H1 (cell line): Measurements from ENCODE around the gene TGIF1. TPM values are rescaled to one million over a fixed set of nuclear protein-coding genes. Genes with fewer than 3 reads are reported as not detected.

ENCODE experiments used
- BACH1 ChIP-seq: IDR thresholded peaks from 2 replicates; pipeline ENCODE4 v1.6.1; 2012; ENCODE audit warnings: low read length, improper control_type of control experiment
- GABPA ChIP-seq: IDR thresholded peaks from 2 replicates; pipeline ENCODE4 v1.6.1; 2011; ENCODE audit warnings: mild to moderate bottlenecking, low read length, moderate library complexity, borderline replicate concordance; ENCODE audit not compliant: insufficient read depth
- MAFK ChIP-seq: IDR thresholded peaks from 2 replicates; pipeline ENCODE4 v1.6.1; 2012; ENCODE audit warnings: low read depth, mild to moderate bottlenecking, improper control_type of control experiment, low read length
- RFX5 ChIP-seq: IDR thresholded peaks from 2 replicates; pipeline ENCODE4 v1.6.1; 2011; ENCODE audit warnings: low read depth, low read length, improper control_type of control experiment, borderline replicate concordance
- SUZ12 ChIP-seq: fragments of 200-600 bp; sonication (generic); IDR thresholded peaks from 2 replicates; pipeline ENCODE4 v1.6.1; 2012; ENCODE audit warnings: mild to moderate bottlenecking, inconsistent platforms, low read length, moderate library complexity, mixed read lengths
- ZNF274 ChIP-seq: IDR thresholded peaks from 2 replicates; pipeline ENCODE4 v1.7.0; 2012; ENCODE audit warnings: low read length, borderline replicate concordance; ENCODE audit errors: extremely low read depth
- polyA plus RNA-seq, 7 experiments: library from polyadenylated mRNA; depleted of rRNA in 3 of 7; stranded (reverse) in 5 of 7; unstranded in 2 of 7; fragments of >200 nt in 5 of 7; fragments of 200-250 nt in 2 of 7; gene quantifications; 1 replicate in 5 of 7; 2 replicates in 1 of 7; 4 replicates in 1 of 7; pipeline versions ENCODE4 v1.2.1 to v1.2.3, GENCODE V29; 2011 to 2013; ENCODE audit warnings: missing spikeins in 2 of 7, mixed read lengths in 2 of 7
- total RNA-seq: library from RNA; stranded (reverse); fragmentation: NEBNext Ultra II Directional; extraction: Animal tissue kit (Norgen Biotek cat#: 25700); gene quantifications from 2 replicates; pipeline ENCODE4 v1.2.1, GENCODE V29; 2021
- TF ChIP-seq, protein P1 (sequence below): IDR thresholded peaks from 2 replicates; pipeline ENCODE4 v1.6.1; 2011; ENCODE audit warnings: low read depth, mild to moderate bottlenecking, low read length; ENCODE audit not compliant: insufficient read depth
- TF ChIP-seq, protein P2 (sequence below): fragments of 300-600 bp; sonication (generic); IDR thresholded peaks from 2 replicates; pipeline ENCODE4 v1.7.1; 2012; ENCODE audit warnings: low read length, moderate library complexity, mild to moderate bottlenecking, inconsistent platforms; ENCODE audit not compliant: insufficient replicate concordance

The TGIF1 gene
- total and polyA plus RNA-seq, 2 of the 8 experiments (the other 6 are each of a cell fraction or from before 2014, with no cell fraction given), result 256 to 262 TPM

DNA sequence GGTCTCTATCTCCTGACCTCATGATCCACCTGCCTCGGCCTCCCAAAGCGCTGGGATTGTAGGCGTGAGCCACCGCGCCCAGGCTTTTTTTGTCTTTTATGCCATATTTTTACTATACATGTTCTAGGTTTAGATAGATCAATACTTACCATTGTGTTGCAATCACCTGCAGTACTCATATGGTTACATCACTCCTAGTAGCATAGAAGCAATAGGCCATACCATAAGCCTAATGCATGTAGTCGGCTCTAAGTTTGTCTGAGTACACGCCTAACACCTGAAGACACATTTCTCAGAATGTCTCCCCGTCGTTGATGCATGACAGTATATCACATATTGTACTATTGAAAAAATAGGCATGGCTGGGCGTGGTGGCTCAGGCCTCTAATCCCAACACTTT, 27.1 kb upstream of the TGIF1 start (continued):
- TF ChIP-seq, protein P1, sequence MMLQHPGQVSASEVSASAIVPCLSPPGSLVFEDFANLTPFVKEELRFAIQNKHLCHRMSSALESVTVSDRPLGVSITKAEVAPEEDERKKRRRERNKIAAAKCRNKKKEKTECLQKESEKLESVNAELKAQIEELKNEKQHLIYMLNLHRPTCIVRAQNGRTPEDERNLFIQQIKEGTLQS, result no peak
- TF ChIP-seq SUZ12, result no peak
- TF ChIP-seq, protein P2, sequence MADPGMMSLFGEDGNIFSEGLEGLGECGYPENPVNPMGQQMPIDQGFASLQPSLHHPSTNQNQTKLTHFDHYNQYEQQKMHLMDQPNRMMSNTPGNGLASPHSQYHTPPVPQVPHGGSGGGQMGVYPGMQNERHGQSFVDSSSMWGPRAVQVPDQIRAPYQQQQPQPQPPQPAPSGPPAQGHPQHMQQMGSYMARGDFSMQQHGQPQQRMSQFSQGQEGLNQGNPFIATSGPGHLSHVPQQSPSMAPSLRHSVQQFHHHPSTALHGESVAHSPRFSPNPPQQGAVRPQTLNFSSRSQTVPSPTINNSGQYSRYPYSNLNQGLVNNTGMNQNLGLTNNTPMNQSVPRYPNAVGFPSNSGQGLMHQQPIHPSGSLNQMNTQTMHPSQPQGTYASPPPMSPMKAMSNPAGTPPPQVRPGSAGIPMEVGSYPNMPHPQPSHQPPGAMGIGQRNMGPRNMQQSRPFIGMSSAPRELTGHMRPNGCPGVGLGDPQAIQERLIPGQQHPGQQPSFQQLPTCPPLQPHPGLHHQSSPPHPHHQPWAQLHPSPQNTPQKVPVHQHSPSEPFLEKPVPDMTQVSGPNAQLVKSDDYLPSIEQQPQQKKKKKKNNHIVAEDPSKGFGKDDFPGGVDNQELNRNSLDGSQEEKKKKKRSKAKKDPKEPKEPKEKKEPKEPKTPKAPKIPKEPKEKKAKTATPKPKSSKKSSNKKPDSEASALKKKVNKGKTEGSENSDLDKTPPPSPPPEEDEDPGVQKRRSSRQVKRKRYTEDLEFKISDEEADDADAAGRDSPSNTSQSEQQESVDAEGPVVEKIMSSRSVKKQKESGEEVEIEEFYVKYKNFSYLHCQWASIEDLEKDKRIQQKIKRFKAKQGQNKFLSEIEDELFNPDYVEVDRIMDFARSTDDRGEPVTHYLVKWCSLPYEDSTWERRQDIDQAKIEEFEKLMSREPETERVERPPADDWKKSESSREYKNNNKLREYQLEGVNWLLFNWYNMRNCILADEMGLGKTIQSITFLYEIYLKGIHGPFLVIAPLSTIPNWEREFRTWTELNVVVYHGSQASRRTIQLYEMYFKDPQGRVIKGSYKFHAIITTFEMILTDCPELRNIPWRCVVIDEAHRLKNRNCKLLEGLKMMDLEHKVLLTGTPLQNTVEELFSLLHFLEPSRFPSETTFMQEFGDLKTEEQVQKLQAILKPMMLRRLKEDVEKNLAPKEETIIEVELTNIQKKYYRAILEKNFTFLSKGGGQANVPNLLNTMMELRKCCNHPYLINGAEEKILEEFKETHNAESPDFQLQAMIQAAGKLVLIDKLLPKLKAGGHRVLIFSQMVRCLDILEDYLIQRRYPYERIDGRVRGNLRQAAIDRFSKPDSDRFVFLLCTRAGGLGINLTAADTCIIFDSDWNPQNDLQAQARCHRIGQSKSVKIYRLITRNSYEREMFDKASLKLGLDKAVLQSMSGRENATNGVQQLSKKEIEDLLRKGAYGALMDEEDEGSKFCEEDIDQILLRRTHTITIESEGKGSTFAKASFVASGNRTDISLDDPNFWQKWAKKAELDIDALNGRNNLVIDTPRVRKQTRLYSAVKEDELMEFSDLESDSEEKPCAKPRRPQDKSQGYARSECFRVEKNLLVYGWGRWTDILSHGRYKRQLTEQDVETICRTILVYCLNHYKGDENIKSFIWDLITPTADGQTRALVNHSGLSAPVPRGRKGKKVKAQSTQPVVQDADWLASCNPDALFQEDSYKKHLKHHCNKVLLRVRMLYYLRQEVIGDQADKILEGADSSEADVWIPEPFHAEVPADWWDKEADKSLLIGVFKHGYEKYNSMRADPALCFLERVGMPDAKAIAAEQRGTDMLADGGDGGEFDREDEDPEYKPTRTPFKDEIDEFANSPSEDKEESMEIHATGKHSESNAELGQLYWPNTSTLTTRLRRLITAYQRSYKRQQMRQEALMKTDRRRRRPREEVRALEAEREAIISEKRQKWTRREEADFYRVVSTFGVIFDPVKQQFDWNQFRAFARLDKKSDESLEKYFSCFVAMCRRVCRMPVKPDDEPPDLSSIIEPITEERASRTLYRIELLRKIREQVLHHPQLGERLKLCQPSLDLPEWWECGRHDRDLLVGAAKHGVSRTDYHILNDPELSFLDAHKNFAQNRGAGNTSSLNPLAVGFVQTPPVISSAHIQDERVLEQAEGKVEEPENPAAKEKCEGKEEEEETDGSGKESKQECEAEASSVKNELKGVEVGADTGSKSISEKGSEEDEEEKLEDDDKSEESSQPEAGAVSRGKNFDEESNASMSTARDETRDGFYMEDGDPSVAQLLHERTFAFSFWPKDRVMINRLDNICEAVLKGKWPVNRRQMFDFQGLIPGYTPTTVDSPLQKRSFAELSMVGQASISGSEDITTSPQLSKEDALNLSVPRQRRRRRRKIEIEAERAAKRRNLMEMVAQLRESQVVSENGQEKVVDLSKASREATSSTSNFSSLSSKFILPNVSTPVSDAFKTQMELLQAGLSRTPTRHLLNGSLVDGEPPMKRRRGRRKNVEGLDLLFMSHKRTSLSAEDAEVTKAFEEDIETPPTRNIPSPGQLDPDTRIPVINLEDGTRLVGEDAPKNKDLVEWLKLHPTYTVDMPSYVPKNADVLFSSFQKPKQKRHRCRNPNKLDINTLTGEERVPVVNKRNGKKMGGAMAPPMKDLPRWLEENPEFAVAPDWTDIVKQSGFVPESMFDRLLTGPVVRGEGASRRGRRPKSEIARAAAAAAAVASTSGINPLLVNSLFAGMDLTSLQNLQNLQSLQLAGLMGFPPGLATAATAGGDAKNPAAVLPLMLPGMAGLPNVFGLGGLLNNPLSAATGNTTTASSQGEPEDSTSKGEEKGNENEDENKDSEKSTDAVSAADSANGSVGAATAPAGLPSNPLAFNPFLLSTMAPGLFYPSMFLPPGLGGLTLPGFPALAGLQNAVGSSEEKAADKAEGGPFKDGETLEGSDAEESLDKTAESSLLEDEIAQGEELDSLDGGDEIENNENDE, result no peak
- TF ChIP-seq RFX5, result no peak
- no peak for TF ChIP-seq MAFK
- no peak for TF ChIP-seq BACH1
- no peak for TF ChIP-seq ZNF274
- TF ChIP-seq GABPA, result no peak
